ENCODE results near the gene WFIKKN1.

WFIKKN1 gene

GRCh38 chr16:592518-593306 is 38.1 kb upstream of the WFIKKN1 start:
- H3K4me3 ChIP-seq (ENCODE audit: low read length): peak overlapping the region; percentile 12; the same call in 1 of the 2 replicates
- H3K79me2 ChIP-seq (ENCODE audit: control insufficient read depth, low read length): peaks cover 69% of the 10 kb centered on the region
- peak overlapping the region; percentile 38 for H3K4me2 ChIP-seq (ENCODE audit: low read length)
- peaks cover 37% of the 10 kb centered on the region for H3K4me1 ChIP-seq (ENCODE audit: control insufficient read depth, low read length)
- peaks cover 4% of the 10 kb centered on the region; the same call in 1 of the 2 replicates for H4K20me1 ChIP-seq (ENCODE audit: control insufficient read depth, insufficient read depth, low read depth, low read length)
- no peaks in the 10 kb centered on the region for H3F3A ChIP-seq (ENCODE audit: control insufficient read depth, insufficient read depth)
- H3K9me3 ChIP-seq (ENCODE audit: control insufficient read depth, insufficient read depth, low read length): no peaks in the 10 kb centered on the region
- TF ChIP-seq EZH2phosphoT487 (IDR thresholded peaks at IDR 0.05; ENCODE audit: borderline replicate concordance, low read length) (no peak), CTCF (IDR thresholded peaks at IDR 0.05; ENCODE audit: low read depth, low read length, poor library complexity, severe bottlenecking) (no peak)
- peaks cover 8% of the 10 kb centered on the region for H3K36me3 ChIP-seq (ENCODE audit: control insufficient read depth, low read length)
- H3K27me3 ChIP-seq (ENCODE audit: control insufficient read depth, low read length): no peaks in the 10 kb centered on the region
- no peaks in the 10 kb centered on the region for H3K9me2 ChIP-seq (replicated peaks; ENCODE audit: control insufficient read depth, low read length)
- no peak overlapping the region for H3K27ac ChIP-seq (ENCODE audit: low read depth, low read length)

GRCh38 chr16:593406-593805 is 37.4 kb upstream of the WFIKKN1 start:
- Histone ChIP-seq H3K4me3 (ENCODE audit: low read length) (peak overlapping the region; percentile 10; the same call in 1 of the 2 replicates), H3K9me3 (ENCODE audit: control insufficient read depth, insufficient read depth, low read length) (no peaks in the 10 kb centered on the region), H3K27me3 (ENCODE audit: control insufficient read depth, low read length) (no peaks in the 10 kb centered on the region), H3K9me2 (replicated peaks; ENCODE audit: control insufficient read depth, low read length) (no peaks in the 10 kb centered on the region), H4K20me1 (ENCODE audit: control insufficient read depth, insufficient read depth, low read depth, low read length) (peaks cover 4% of the 10 kb centered on the region; the same call in 1 of the 2 replicates), H3K4me2 (ENCODE audit: low read length) (peak overlapping the region; percentile 38), H3K4me1 (ENCODE audit: control insufficient read depth, low read length) (peaks cover 34% of the 10 kb centered on the region), H3F3A (ENCODE audit: control insufficient read depth, insufficient read depth) (no peaks in the 10 kb centered on the region), H3K36me3 (ENCODE audit: control insufficient read depth, low read length) (peaks cover under 1% of the 10 kb centered on the region; the same call in 1 of the 2 replicates), H3K79me2 (ENCODE audit: control insufficient read depth, low read length) (peaks cover 62% of the 10 kb centered on the region), H3K27ac (ENCODE audit: low read depth, low read length) (no peak overlapping the region)
- no peak for TF ChIP-seq EZH2phosphoT487 (IDR thresholded peaks at IDR 0.05; ENCODE audit: borderline replicate concordance, low read length)
- TF ChIP-seq CTCF (IDR thresholded peaks at IDR 0.05; ENCODE audit: low read depth, low read length, poor library complexity, severe bottlenecking): no peak

GRCh38 chr16:593807-594206 is 37.0 kb upstream of the WFIKKN1 start:
- Histone ChIP-seq H3K4me2 (ENCODE audit: low read length) (peak overlapping the region; percentile 38), H3F3A (ENCODE audit: control insufficient read depth, insufficient read depth) (no peaks in the 10 kb centered on the region), H3K79me2 (ENCODE audit: control insufficient read depth, low read length) (peaks cover 58% of the 10 kb centered on the region), H3K27me3 (ENCODE audit: control insufficient read depth, low read length) (no peaks in the 10 kb centered on the region), H3K36me3 (ENCODE audit: control insufficient read depth, low read length) (no peaks in the 10 kb centered on the region; the same call in none of the 2 replicates), H3K4me3 (ENCODE audit: low read length) (peak overlapping the region; percentile 10; the same call in 1 of the 2 replicates), H3K27ac (ENCODE audit: low read depth, low read length) (no peak overlapping the region), H3K4me1 (ENCODE audit: control insufficient read depth, low read length) (peaks cover 34% of the 10 kb centered on the region), H4K20me1 (ENCODE audit: control insufficient read depth, insufficient read depth, low read depth, low read length) (peaks cover 4% of the 10 kb centered on the region; the same call in 1 of the 2 replicates), H3K9me2 (replicated peaks; ENCODE audit: control insufficient read depth, low read length) (no peaks in the 10 kb centered on the region), H3K9me3 (ENCODE audit: control insufficient read depth, insufficient read depth, low read length) (no peaks in the 10 kb centered on the region)
- TF ChIP-seq CTCF (IDR thresholded peaks at IDR 0.05; ENCODE audit: low read depth, low read length, poor library complexity, severe bottlenecking): no peak
- no peak for TF ChIP-seq EZH2phosphoT487 (IDR thresholded peaks at IDR 0.05; ENCODE audit: borderline replicate concordance, low read length)
